GM18519 (cell line): ENCODE measurements around the gene STX3.
"Not testable (repeated sequence)": the region's sequence is repeated elsewhere in the genome, so short reads cannot be mapped to it uniquely, and the experiment has no call there.

Source experiments
- ATAC-seq: cut with Tn5 transposase; IDR thresholded peaks from one replicate; pipeline ENCODE4 v1.9.1; 2021; ENCODE audit warnings: mild to moderate bottlenecking, moderate library complexity; ENCODE audit not compliant: unreplicated experiment, low FRiP score

STX3 gene

GRCh38 chr11:59756845-59757244, 1.7 kb downstream of the STX3 start:
- no peak for ATAC-seq

GRCh38 chr11:59758401-59759037, 3.3 kb downstream of the STX3 start:
- ATAC-seq, result no peak

GRCh38 chr11:59759900-59760299, 4.7 kb downstream of the STX3 start:
- no peak for ATAC-seq

GRCh38 chr11:59760771-59761170, 5.6 kb downstream of the STX3 start:
- no peak for ATAC-seq

- ATAC-seq, result no peak
Observed at GRCh38 chr11:59761993-59762392, 6.8 kb downstream of the STX3 start.

GRCh38 chr11:59765068-59765735, 10.0 kb downstream of the STX3 start:
- no peak for ATAC-seq

- ATAC-seq, result no peak
Observed at GRCh38 chr11:59766542-59767224, 11.5 kb downstream of the STX3 start.

- no peak for ATAC-seq
Observed at GRCh38 chr11:59767225-59767611, 12.0 kb downstream of the STX3 start.

GRCh38 chr11:59769111-59769510, 13.9 kb downstream of the STX3 start:
- ATAC-seq, result no peak

- ATAC-seq, result no peak
Observed at GRCh38 chr11:59769828-59770227, 14.7 kb downstream of the STX3 start.

- ATAC-seq, result no peak
Observed at GRCh38 chr11:59770319-59770718, 15.1 kb downstream of the STX3 start.

- no peak for ATAC-seq
Observed at GRCh38 chr11:59770869-59771268, 15.7 kb downstream of the STX3 start.

- ATAC-seq, result no peak
Observed at GRCh38 chr11:59771605-59772004, 16.4 kb downstream of the STX3 start.

GRCh38 chr11:59773083-59773440, 17.9 kb downstream of the STX3 start:
- ATAC-seq, result no peak

GRCh38 chr11:59776210-59777066, 21.3 kb downstream of the STX3 start:
- ATAC-seq, result no peak

- no peak for ATAC-seq
Observed at GRCh38 chr11:59777104-59777503, 21.9 kb downstream of the STX3 start.

- no peak for ATAC-seq
Observed at GRCh38 chr11:59778122-59778521, 22.9 kb downstream of the STX3 start.

GRCh38 chr11:59779487-59779886, 24.3 kb downstream of the STX3 start:
- ATAC-seq, result no peak

GRCh38 chr11:59782080-59782479, 26.9 kb downstream of the STX3 start:
- no peak for ATAC-seq

GRCh38 chr11:59783632-59784090, 28.5 kb downstream of the STX3 start:
- no peak for ATAC-seq

GRCh38 chr11:59784441-59784840, 29.3 kb downstream of the STX3 start:
- not testable (repeated sequence) for ATAC-seq
